Prostate gland (tissue), 2 donors: ENCODE results near the gene CREG1. TPM values are rescaled to one million over a fixed set of nuclear protein-coding genes. Genes with fewer than 3 reads are reported as not detected.

Source experiments
- DNase-seq: peaks from one replicate; pipeline ENCODE4 v3.0.0-alpha.2; 2019; ENCODE audit warnings: low spot score
- H3K27ac ChIP-seq, 2 donors: fragments of 200-600 bp; sonication (generic); 2 replicates each; pipeline ENCODE4 v1.5.1; 2017 to 2019
- H3K27me3 ChIP-seq: fragments of 200-600 bp; sonication (generic); replicated peaks from 2 replicates; pipeline ENCODE4 v1.5.1; 2019; ENCODE audit not compliant: insufficient read depth
- H3K36me3 ChIP-seq, 2 donors: fragments of 200-600 bp; sonication (generic); 1 replicate in 1 of 2; 2 replicates in 1 of 2; pipeline versions ENCODE4 v1.5.1 to v1.8.1; 2017 to 2019
- H3K4me1 ChIP-seq: fragments of 200-600 bp; sonication (generic); replicated peaks from 2 replicates; pipeline ENCODE4 v1.5.1; 2019
- H3K4me3 ChIP-seq, 2 donors: fragments of 200-600 bp; sonication (generic); 2 replicates each; pipeline ENCODE4 v1.5.1; 2017 to 2019
- H3K9me3 ChIP-seq: fragments of 200-600 bp; sonication (generic); 2 replicates; pipeline ENCODE4 v1.5.1; 2017
- CTCF ChIP-seq, 4 experiments: fragments of 200-600 bp in 2 of 4; fragments of 450-650 bp in 2 of 4; sonication (generic) in 2 of 4; IDR thresholded peaks; 1 replicate in 3 of 4; 2 replicates in 1 of 4; pipeline ENCODE4 v1.5.1; 2016 to 2019; ENCODE audit warnings: antibody characterized with exemption in 4 of 4, mild to moderate bottlenecking in 2 of 4, moderate library complexity in 2 of 4
- POLR2A ChIP-seq: fragments of 450-650 bp; IDR thresholded peaks from one replicate; pipeline ENCODE4 v1.6.1; 2016; ENCODE audit warnings: antibody characterized with exemption, mild to moderate bottlenecking
- POLR2AphosphoS5 ChIP-seq: sonication (generic); formaldehyde crosslinking; IDR thresholded peaks from one replicate; pipeline ENCODE4 v1.6.1; 2017; ENCODE audit warnings: antibody characterized with exemption
- WGBS: methylation state at CpG from one replicate; pipeline ENCODE4 v1.1.5; 2018; 5-methylcytosine and 5-hydroxymethylcytosine counted together
- intact Hi-C: fragments of 100-400 bp; cut with DNase I; formaldehyde crosslinking; loops from one replicate; pipeline ENCODE4 v1.14.2; 2022
- total RNA-seq, 2 donors: library from RNA; depleted of rRNA; stranded (reverse); fragments of >200 nt; gene quantifications; one replicate each; pipeline ENCODE4 v1.1.0, GENCODE V29; 2016

Gene CREG1
- total RNA-seq, 2 donors from 2014 or later = 132 to 204 TPM

- H3K27me3 ChIP-seq = no peaks in the 10 kb centered on the region
- H3K4me3 ChIP-seq = no peak overlapping the region
- no peak for DNase-seq
- TF ChIP-seq CTCF (IDR thresholded peaks at IDR 0.05) = no peak
- TF ChIP-seq POLR2AphosphoS5 = no peak
- TF ChIP-seq POLR2A = no peak
- no peaks in the 10 kb centered on the region for H3K4me1 ChIP-seq
- H3K27ac ChIP-seq = no peak overlapping the region
- intact Hi-C loops = no loop called here
- H3K36me3 ChIP-seq = no peaks in the 10 kb centered on the region
- 5% methylated on average over 6 of the region's 6 CpGs for WGBS
- H3K9me3 ChIP-seq = no peaks in the 10 kb centered on the region
Measured at GRCh38 chr1:167594822-167595221, 41.3 kb upstream of the CREG1 start.

- Histone ChIP-seq H3K9me3 (no peaks in the 10 kb centered on the region), H3K4me1 (no peaks in the 10 kb centered on the region), H3K36me3 (no peaks in the 10 kb centered on the region), H3K27ac (no peak overlapping the region), H3K4me3 (no peak overlapping the region), H3K27me3 (no peaks in the 10 kb centered on the region)
- DNase-seq = no peak
- TF ChIP-seq POLR2A = no peak
- no peak for TF ChIP-seq POLR2AphosphoS5
- intact Hi-C loops = no loop called here
- 74% methylated on average over 5 of the region's 5 CpGs for WGBS
Measured at GRCh38 chr1:167593860-167594259, 40.3 kb upstream of the CREG1 start.

- Histone ChIP-seq H3K4me1 (no peaks in the 10 kb centered on the region), H3K4me3 (no peak overlapping the region), H3K9me3 (no peaks in the 10 kb centered on the region), H3K27ac (no peak overlapping the region), H3K36me3 (no peaks in the 10 kb centered on the region), H3K27me3 (no peaks in the 10 kb centered on the region)
- TF ChIP-seq POLR2A = no peak
- TF ChIP-seq CTCF (IDR thresholded peaks at IDR 0.05) = no peak
- TF ChIP-seq POLR2AphosphoS5 = no peak
- intact Hi-C loops = no loop called here
- DNase-seq = no peak
Measured at GRCh38 chr1:167592475-167592874, 38.9 kb upstream of the CREG1 start.

GRCh38 chr1:167588361-167588760 is 34.8 kb upstream of the CREG1 start:
- intact Hi-C loops = no loop called here
- WGBS = 95% methylated on average over 2 of the region's 2 CpGs
- TF ChIP-seq POLR2A (no peak), POLR2AphosphoS5 (no peak), CTCF (IDR thresholded peaks at IDR 0.05) (no peak)

GRCh38 chr1:167587872-167588271 is 34.3 kb upstream of the CREG1 start:
- no peak overlapping the region for H3K27ac ChIP-seq
- TF ChIP-seq POLR2AphosphoS5 (no peak), CTCF (IDR thresholded peaks at IDR 0.05) (no peak), POLR2A (no peak)
- no peaks in the 10 kb centered on the region for H3K4me1 ChIP-seq
- 84% methylated on average over 1 of the region's 1 CpG for WGBS
- no peaks in the 10 kb centered on the region for H3K27me3 ChIP-seq
- H3K9me3 ChIP-seq = no peaks in the 10 kb centered on the region
- H3K4me3 ChIP-seq = no peak overlapping the region
- H3K36me3 ChIP-seq = no peaks in the 10 kb centered on the region
- DNase-seq = no peak
- intact Hi-C loops = no loop called here

More at GRCh38 chr1:167588361-167588760, 34.8 kb upstream of the CREG1 start:
- Histone ChIP-seq H3K4me1 (no peaks in the 10 kb centered on the region), H3K9me3 (no peaks in the 10 kb centered on the region), H3K4me3 (no peak overlapping the region), H3K36me3 (no peaks in the 10 kb centered on the region), H3K27me3 (no peaks in the 10 kb centered on the region), H3K27ac (no peak overlapping the region)
- no peak for DNase-seq
